ENCODE measurements around the gene LARP6.

DNA sequence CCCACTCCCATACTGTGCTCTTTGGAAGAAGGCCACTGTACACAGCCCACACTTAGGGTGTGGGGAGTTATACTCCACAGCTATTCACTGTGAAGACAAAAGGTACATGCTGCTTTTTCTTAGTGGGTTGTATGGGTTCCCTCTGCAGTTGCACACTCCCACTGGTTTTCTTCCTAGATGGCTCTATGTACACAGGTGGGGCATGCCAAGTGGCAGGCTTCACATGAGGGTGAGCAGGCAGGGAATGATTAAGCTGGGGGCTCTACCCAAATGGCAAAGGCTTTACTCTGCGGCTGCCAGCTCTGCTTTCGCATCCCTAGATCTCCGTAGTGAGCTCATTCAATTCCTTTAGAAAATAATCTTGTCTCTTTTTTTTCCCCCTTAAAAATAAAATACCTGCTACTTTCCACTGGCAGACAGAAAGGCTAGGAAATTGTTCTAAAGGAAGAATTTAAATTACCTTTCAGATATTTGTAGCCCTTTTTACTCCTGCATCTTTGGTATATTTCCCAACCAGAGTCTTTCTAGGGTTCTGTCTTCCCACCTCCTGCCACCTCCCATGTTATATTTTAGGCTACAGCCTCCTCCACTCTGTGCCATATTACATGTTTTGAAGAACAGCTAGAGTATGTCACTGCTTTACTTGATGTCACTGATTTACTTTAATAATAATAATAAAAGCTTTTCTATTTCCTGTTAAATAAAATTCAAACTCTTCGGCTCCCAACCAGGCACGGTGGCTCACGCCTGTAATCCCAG is 8.2 kb downstream of the LARP6 start:
- TF ChIP-seq POLR2A (IDR thresholded peaks at IDR 0.05; ENCODE audit: low read length), result no peak
- TF ChIP-seq GATA1 (IDR thresholded peaks at IDR 0.05; ENCODE audit: low read depth, low read length), result no peak
